ENCODE data around the gene TEAD1. TPM values are rescaled to one million over a fixed set of nuclear protein-coding genes. Genes with fewer than 3 reads are reported as not detected.

Gene TEAD1
- polyA plus RNA-seq, 2 of the 4 experiments (the other 2 are of a cell fraction), result 111 to 112 TPM

DNA sequence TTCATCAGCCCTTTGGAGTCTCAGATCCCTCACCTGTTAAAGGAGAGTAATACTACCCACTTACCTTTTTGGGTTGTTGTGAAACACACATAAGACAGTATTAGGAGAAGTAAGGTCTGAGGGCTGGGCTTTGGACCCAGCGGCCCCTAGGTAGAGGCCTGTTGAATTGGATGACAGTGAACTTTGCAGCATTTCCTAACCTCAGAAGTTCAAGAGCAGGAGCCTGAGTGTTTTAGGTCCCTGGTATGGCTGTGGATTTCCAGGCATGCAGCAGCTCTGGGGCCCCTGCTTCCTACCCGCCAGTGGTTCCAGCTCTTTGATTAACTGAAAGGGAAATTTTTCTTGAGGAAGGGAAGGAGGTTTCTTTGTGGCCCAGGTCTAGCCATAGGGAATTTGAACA, 58.9 kb downstream of the TEAD1 start:
- Histone ChIP-seq H3K9me3 (no peaks in the 10 kb centered on the region), H3K27ac (peak overlapping the region in 1 of 2 experiments; percentile 74; a peak in 3 of 6 replicates), H3K4me2 (no peak overlapping the region), H3K4me1 (peaks cover 74% of the 10 kb centered on the region), H3K4me3 (no peak overlapping the region)
- TF ChIP-seq NR3C1 (IDR thresholded peaks at IDR 0.05), result no peak
- TF ChIP-seq TP53 (CRISPR knock-in tag; IDR thresholded peaks at IDR 0.05), result no peak
- no peak for TF ChIP-seq RNF2 (IDR thresholded peaks at IDR 0.05; ENCODE audit: borderline replicate concordance, low read depth)
- TF ChIP-seq HOXA7 (CRISPR knock-in tag; IDR thresholded peaks at IDR 0.05), result no peak
- no peak for TF ChIP-seq ZNF302 (CRISPR knock-in tag; IDR thresholded peaks at IDR 0.05)
- no peak for DNase-seq (ENCODE audit: low read depth in 1 of 2, low spot score in 1 of 2)
- WGBS (ENCODE audit: missing lambda C conversion rate), result 100% methylated on average over 2 of the region's 2 CpGs
- no peak for FAIRE-seq
- ChIA-PET POLR2A (no interaction called here), CTCF (interaction anchor here (1.5 to 1.6 kb wide), 3 partner anchors 10 to 135 kb away, joined by 3 read pairs; no protein-coding TSS in a partner anchor)
- no peak for ATAC-seq

DNA sequence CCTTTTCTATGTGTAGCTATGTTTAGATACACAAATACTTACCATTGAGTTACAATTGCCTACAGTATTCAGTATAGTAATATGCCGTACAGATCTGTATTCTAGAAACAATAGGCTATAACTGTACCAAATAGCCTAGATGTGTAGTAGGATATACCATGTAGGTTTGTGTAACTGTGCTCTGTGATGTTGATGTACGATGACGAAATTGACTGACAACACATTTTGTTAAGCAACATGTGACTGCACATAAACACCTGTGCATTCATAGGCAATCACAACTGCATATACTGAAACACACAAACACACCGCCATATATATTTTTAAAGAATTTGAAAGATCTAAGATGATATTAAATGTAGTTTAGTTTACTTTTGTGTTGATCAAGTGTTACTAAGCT, 60.4 kb downstream of the TEAD1 start:
- POLR2A ChIA-PET, result no interaction called here

More for the DNA sequence above, 60.4 kb downstream of the TEAD1 start:
- FAIRE-seq, result no peak
- TF ChIP-seq FOSL2 (IDR thresholded peaks at IDR 0.05) (no peak), FOSL2 (CRISPR knock-in tag; IDR thresholded peaks at IDR 0.05) (no peak), RFX5 (IDR thresholded peaks at IDR 0.05) (no peak), ATOH8 (CRISPR knock-in tag; IDR thresholded peaks at IDR 0.05; ENCODE audit: low read depth) (no peak), FOSB (CRISPR knock-in tag; IDR thresholded peaks at IDR 0.05) (no peak), JUN (IDR thresholded peaks at IDR 0.05) (no peak), JUNB (IDR thresholded peaks at IDR 0.05) (no peak), MAZ (IDR thresholded peaks at IDR 0.05; ENCODE audit: borderline replicate concordance, low read depth, low read length) (no peak), CBX2 (IDR thresholded peaks at IDR 0.05; ENCODE audit: borderline replicate concordance, low read depth) (no peak), SREBF2 (IDR thresholded peaks at IDR 0.05) (no peak), ZNF302 (CRISPR knock-in tag; IDR thresholded peaks at IDR 0.05) (no peak)
- TF ChIP-seq, protein P1, sequence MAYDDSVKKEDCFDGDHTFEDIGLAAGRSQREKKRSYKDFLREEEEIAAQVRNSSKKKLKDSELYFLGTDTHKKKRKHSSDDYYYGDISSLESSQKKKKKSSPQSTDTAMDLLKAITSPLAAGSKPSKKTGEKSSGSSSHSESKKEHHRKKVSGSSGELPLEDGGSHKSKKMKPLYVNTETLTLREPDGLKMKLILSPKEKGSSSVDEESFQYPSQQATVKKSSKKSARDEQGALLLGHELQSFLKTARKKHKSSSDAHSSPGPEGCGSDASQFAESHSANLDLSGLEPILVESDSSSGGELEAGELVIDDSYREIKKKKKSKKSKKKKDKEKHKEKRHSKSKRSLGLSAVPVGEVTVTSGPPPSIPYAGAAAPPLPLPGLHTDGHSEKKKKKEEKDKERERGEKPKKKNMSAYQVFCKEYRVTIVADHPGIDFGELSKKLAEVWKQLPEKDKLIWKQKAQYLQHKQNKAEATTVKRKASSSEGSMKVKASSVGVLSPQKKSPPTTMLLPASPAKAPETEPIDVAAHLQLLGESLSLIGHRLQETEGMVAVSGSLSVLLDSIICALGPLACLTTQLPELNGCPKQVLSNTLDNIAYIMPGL (CRISPR knock-in tag; IDR thresholded peaks at IDR 0.05; ENCODE audit: borderline replicate concordance), result no peak
- TF ChIP-seq, protein P2, sequence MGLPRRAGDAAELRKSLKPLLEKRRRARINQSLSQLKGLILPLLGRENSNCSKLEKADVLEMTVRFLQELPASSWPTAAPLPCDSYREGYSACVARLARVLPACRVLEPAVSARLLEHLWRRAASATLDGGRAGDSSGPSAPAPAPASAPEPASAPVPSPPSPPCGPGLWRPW (IDR thresholded peaks at IDR 0.05), result no peak
- TF ChIP-seq, protein P3, sequence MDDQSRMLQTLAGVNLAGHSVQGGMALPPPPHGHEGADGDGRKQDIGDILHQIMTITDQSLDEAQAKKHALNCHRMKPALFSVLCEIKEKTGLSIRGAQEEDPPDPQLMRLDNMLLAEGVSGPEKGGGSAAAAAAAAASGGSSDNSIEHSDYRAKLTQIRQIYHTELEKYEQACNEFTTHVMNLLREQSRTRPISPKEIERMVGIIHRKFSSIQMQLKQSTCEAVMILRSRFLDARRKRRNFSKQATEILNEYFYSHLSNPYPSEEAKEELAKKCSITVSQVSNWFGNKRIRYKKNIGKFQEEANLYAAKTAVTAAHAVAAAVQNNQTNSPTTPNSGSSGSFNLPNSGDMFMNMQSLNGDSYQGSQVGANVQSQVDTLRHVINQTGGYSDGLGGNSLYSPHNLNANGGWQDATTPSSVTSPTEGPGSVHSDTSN (IDR thresholded peaks at IDR 0.05), result no peak
- TF ChIP-seq, protein P4, sequence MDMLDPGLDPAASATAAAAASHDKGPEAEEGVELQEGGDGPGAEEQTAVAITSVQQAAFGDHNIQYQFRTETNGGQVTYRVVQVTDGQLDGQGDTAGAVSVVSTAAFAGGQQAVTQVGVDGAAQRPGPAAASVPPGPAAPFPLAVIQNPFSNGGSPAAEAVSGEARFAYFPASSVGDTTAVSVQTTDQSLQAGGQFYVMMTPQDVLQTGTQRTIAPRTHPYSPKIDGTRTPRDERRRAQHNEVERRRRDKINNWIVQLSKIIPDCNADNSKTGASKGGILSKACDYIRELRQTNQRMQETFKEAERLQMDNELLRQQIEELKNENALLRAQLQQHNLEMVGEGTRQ (IDR thresholded peaks at IDR 0.05), result no peak
- TF ChIP-seq, protein P5, sequence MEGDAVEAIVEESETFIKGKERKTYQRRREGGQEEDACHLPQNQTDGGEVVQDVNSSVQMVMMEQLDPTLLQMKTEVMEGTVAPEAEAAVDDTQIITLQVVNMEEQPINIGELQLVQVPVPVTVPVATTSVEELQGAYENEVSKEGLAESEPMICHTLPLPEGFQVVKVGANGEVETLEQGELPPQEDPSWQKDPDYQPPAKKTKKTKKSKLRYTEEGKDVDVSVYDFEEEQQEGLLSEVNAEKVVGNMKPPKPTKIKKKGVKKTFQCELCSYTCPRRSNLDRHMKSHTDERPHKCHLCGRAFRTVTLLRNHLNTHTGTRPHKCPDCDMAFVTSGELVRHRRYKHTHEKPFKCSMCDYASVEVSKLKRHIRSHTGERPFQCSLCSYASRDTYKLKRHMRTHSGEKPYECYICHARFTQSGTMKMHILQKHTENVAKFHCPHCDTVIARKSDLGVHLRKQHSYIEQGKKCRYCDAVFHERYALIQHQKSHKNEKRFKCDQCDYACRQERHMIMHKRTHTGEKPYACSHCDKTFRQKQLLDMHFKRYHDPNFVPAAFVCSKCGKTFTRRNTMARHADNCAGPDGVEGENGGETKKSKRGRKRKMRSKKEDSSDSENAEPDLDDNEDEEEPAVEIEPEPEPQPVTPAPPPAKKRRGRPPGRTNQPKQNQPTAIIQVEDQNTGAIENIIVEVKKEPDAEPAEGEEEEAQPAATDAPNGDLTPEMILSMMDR (IDR thresholded peaks at IDR 0.05), result no peak
- H3K9me3 ChIP-seq, result no peaks in the 10 kb centered on the region
- no peak overlapping the region for H3K4me3 ChIP-seq
- CTCF ChIA-PET, result interaction anchor here (0.6 to 1.0 kb wide), 5 partner anchors 17 to 1809 kb away, joined by 3 to 4 read pairs (median 3); no protein-coding TSS in a partner anchor
- H3K27ac ChIP-seq, result no peak overlapping the region
- no peak overlapping the region for H3K4me2 ChIP-seq
- WGBS (ENCODE audit: missing lambda C conversion rate), result 94% methylated on average over 4 of the region's 4 CpGs
- ATAC-seq, result no peak
- no peak for DNase-seq (ENCODE audit: low read depth in 1 of 2, low spot score in 1 of 2)
- H3K4me1 ChIP-seq, result peaks cover 58% of the 10 kb centered on the region

All from A549 (cell line).